ENCODE results near the gene KIF3B. TPM values are rescaled to one million over a fixed set of nuclear protein-coding genes. Genes with fewer than 3 reads are reported as not detected.
"Not testable (repeated sequence)": the region's sequence is repeated elsewhere in the genome, so short reads cannot be mapped to it uniquely, and the experiment has no call there.

KIF3B gene
- total and polyA plus RNA-seq, 2 donors (not counting 1 experiment from before 2014, with no cell fraction given): 12.7 to 17.5 TPM

DNA sequence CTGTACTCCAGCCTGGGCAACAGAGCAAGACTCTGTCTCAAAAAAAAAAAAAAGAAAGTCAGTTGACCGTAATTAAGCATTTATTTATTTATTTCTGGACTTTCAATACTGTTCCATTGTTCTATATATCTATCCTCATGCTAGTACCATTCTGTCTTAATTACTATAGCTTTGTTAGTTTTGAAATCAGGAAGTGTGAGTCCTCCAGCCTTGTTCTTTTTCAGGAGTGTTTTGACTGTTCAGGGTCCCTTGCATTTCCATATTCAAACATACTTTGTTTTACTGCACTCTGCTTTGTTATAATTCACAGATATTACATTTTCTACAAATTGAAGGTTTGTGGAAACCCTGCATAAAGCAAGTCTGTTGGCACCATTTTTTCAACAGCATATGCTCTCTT, 43.9 kb downstream of the KIF3B start:
- ChIA-PET CTCF (interaction anchor here (0.5 to 0.7 kb wide), 2 partner anchors 39 to 201 kb away, joined by 3 to 5 read pairs; no protein-coding TSS in a partner anchor), POLR2A (interaction anchor here (0.7 kb wide), 1 partner anchor 38 kb away, joined by 5 read pairs; no protein-coding TSS in a partner anchor)
- Histone ChIP-seq H3K4me1 (ENCODE audit: control insufficient read depth in 2 of 2, insufficient read depth in 2 of 2, low read length in 2 of 2) (no peaks in the 10 kb centered on the region), H3K9ac (ENCODE audit: low read length) (no peak overlapping the region), H4K20me1 (ENCODE audit: control insufficient read depth, insufficient read depth, low read length, poor library complexity, severe bottlenecking) (no peaks in the 10 kb centered on the region), H3K36me3 (replicated peaks in 1 of 2; ENCODE audit: control extremely low read depth in 1 of 2, control insufficient read depth in 1 of 2, extremely low read depth in 1 of 2, insufficient read depth in 2 of 2, low read length in 1 of 2) (peaks cover 5 to 36% of the 10 kb centered on the region in 2 experiments), H3K4me3 (ENCODE audit: control extremely low read depth in 1 of 5, extremely low read depth in 1 of 5, insufficient read depth in 1 of 5, low read depth in 2 of 5, low read length in 4 of 5) (no peak overlapping the region), H2AFZ (ENCODE audit: insufficient read depth, low read depth, low read length, poor library complexity, severe bottlenecking) (no peak overlapping the region), H3K27ac (ENCODE audit: low read length in 2 of 2) (no peak overlapping the region), H3K79me2 (ENCODE audit: control insufficient read depth, insufficient read depth, low read length) (no peaks in the 10 kb centered on the region), H3K27me3 (replicated peaks in 1 of 4; ENCODE audit: control extremely low read depth in 1 of 4, control insufficient read depth in 3 of 4, insufficient read depth in 4 of 4, low read length in 3 of 4) (no peaks in the 10 kb centered on the region), H3K9me3 (ENCODE audit: control extremely low read depth in 1 of 3, control insufficient read depth in 2 of 3, insufficient read depth in 1 of 3, low read length in 2 of 3) (no peaks in the 10 kb centered on the region), H3K4me2 (replicated peaks; ENCODE audit: low read depth, low read length, poor library complexity, severe bottlenecking) (no peak overlapping the region)
- H3K4me3 Mint-ChIP-seq: no peak overlapping the region
- TF ChIP-seq, protein P1, sequence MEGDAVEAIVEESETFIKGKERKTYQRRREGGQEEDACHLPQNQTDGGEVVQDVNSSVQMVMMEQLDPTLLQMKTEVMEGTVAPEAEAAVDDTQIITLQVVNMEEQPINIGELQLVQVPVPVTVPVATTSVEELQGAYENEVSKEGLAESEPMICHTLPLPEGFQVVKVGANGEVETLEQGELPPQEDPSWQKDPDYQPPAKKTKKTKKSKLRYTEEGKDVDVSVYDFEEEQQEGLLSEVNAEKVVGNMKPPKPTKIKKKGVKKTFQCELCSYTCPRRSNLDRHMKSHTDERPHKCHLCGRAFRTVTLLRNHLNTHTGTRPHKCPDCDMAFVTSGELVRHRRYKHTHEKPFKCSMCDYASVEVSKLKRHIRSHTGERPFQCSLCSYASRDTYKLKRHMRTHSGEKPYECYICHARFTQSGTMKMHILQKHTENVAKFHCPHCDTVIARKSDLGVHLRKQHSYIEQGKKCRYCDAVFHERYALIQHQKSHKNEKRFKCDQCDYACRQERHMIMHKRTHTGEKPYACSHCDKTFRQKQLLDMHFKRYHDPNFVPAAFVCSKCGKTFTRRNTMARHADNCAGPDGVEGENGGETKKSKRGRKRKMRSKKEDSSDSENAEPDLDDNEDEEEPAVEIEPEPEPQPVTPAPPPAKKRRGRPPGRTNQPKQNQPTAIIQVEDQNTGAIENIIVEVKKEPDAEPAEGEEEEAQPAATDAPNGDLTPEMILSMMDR (IDR thresholded peaks at IDR 0.05): no peak
- no peak for TF ChIP-seq EZH2 (IDR thresholded peaks at IDR 0.05; ENCODE audit: borderline replicate concordance, insufficient read depth, low read depth, low read length, poor library complexity, severe bottlenecking)
- intact Hi-C loops (cut with micrococcal nuclease): no loop called here
- DNase-seq (no peak), ATAC-seq (ENCODE audit: low read depth) (no peak)
- no peak overlapping the region for H3K27ac Mint-ChIP-seq
- no CpG with 5 or more reads among the region's 1 CpG for WGBS (ENCODE audit: insufficient coverage)
- H3K4me1 Mint-ChIP-seq: peaks cover 3% of the 10 kb centered on the region
- no peaks in the 10 kb centered on the region for H3K27me3 Mint-ChIP-seq
- H3K9me3 Mint-ChIP-seq (ENCODE audit: insufficient read depth): no peaks in the 10 kb centered on the region

DNA sequence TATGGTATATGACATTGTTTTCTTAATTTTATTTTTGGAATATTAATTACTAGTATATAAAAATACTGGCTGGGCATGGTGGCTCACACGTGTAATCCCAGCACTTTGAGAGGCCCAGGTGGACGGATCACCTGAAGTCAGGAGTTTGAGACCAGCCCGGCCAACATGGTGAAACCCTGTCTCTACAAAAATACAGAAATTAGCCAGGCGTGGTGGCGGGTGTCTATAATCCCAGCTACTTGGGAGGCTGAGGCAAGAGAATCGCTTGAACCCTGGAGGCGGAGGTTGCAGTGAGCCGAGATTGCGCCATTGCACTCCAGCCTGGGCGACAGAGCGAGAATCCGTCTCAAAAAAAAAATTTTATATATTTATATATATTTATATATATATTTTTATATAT, 44.8 kb downstream of the KIF3B start:
- H3K4me3 ChIP-seq (ENCODE audit: control extremely low read depth in 1 of 5, extremely low read depth in 1 of 5, insufficient read depth in 1 of 5, low read depth in 2 of 5, low read length in 4 of 5); H3K9ac ChIP-seq (ENCODE audit: low read length); H3K4me2 ChIP-seq (replicated peaks; ENCODE audit: low read depth, low read length, poor library complexity, severe bottlenecking); H2AFZ ChIP-seq (ENCODE audit: insufficient read depth, low read depth, low read length, poor library complexity, severe bottlenecking); H3K27ac ChIP-seq (ENCODE audit: low read length in 2 of 2); H3K79me2 ChIP-seq (ENCODE audit: control insufficient read depth, insufficient read depth, low read length); H3K4me1 ChIP-seq (ENCODE audit: control insufficient read depth in 2 of 2, insufficient read depth in 2 of 2, low read length in 2 of 2); ATAC-seq (ENCODE audit: low read depth); H3K9me3 ChIP-seq (ENCODE audit: control extremely low read depth in 1 of 3, control insufficient read depth in 2 of 3, insufficient read depth in 1 of 3, low read length in 2 of 3); H3K27me3 Mint-ChIP-seq; H3K27me3 ChIP-seq (replicated peaks in 1 of 4; ENCODE audit: control extremely low read depth in 1 of 4, control insufficient read depth in 3 of 4, insufficient read depth in 4 of 4, low read length in 3 of 4); CTCF ChIA-PET; POLR2A ChIA-PET; H4K20me1 ChIP-seq (ENCODE audit: control insufficient read depth, insufficient read depth, low read length, poor library complexity, severe bottlenecking); H3K27ac Mint-ChIP-seq; DNase-seq; H3K4me3 Mint-ChIP-seq; H3K9me3 Mint-ChIP-seq (ENCODE audit: insufficient read depth); H3K4me1 Mint-ChIP-seq; intact Hi-C loops (cut with micrococcal nuclease): not testable (repeated sequence)
- peaks cover 10 to 36% of the 10 kb centered on the region in 2 experiments for H3K36me3 ChIP-seq (replicated peaks in 1 of 2; ENCODE audit: control extremely low read depth in 1 of 2, control insufficient read depth in 1 of 2, extremely low read depth in 1 of 2, insufficient read depth in 2 of 2, low read length in 1 of 2)
- WGBS (ENCODE audit: insufficient coverage): 100% methylated on average over 2 of the region's 12 CpGs

DNA sequence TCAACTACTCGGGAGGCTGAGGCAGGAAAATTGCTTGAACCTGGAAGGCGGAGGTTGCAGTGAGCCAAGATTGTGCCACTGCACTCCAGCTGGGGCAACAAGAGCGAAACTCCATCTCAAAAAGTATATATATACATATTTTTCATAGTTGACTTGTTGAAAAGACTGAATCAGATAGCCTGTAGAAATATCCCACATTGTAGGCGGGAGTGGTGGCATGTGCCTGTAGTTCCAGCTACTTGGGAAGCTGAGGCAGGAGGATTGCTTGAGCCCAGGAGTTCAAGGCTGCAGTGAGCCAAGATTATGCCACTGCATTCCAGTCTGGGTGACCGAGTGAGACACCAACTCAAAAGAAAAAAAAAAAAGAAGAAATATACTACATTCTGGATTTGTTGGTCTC, 46.3 kb downstream of the KIF3B start:
- no CpG with 5 or more reads among the region's 5 CpGs for WGBS (ENCODE audit: insufficient coverage)

More for the DNA sequence above, 46.3 kb downstream of the KIF3B start:
- H4K20me1 ChIP-seq (ENCODE audit: control insufficient read depth, insufficient read depth, low read length, poor library complexity, severe bottlenecking); H3K9ac ChIP-seq (ENCODE audit: low read length); H3K27ac ChIP-seq (ENCODE audit: low read length in 2 of 2); H3K79me2 ChIP-seq (ENCODE audit: control insufficient read depth, insufficient read depth, low read length); H2AFZ ChIP-seq (ENCODE audit: insufficient read depth, low read depth, low read length, poor library complexity, severe bottlenecking); H3K9me3 ChIP-seq (ENCODE audit: control extremely low read depth in 1 of 3, control insufficient read depth in 2 of 3, insufficient read depth in 1 of 3, low read length in 2 of 3); H3K27me3 ChIP-seq (replicated peaks in 1 of 4; ENCODE audit: control extremely low read depth in 1 of 4, control insufficient read depth in 3 of 4, insufficient read depth in 4 of 4, low read length in 3 of 4); H3K27me3 Mint-ChIP-seq; intact Hi-C loops (cut with micrococcal nuclease); ATAC-seq (ENCODE audit: low read depth); H3K4me3 ChIP-seq (ENCODE audit: control extremely low read depth in 1 of 5, extremely low read depth in 1 of 5, insufficient read depth in 1 of 5, low read depth in 2 of 5, low read length in 4 of 5); H3K4me3 Mint-ChIP-seq; DNase-seq; H3K27ac Mint-ChIP-seq; H3K4me1 ChIP-seq (ENCODE audit: control insufficient read depth in 2 of 2, insufficient read depth in 2 of 2, low read length in 2 of 2); H3K4me2 ChIP-seq (replicated peaks; ENCODE audit: low read depth, low read length, poor library complexity, severe bottlenecking); CTCF ChIA-PET; H3K4me1 Mint-ChIP-seq; H3K9me3 Mint-ChIP-seq (ENCODE audit: insufficient read depth): not testable (repeated sequence)
- POLR2A ChIA-PET: interaction anchor here (0.6 kb wide), 1 partner anchor 383 kb away, joined by 4 read pairs; no protein-coding TSS in a partner anchor
- peaks cover 10 to 39% of the 10 kb centered on the region in 2 experiments for H3K36me3 ChIP-seq (replicated peaks in 1 of 2; ENCODE audit: control extremely low read depth in 1 of 2, control insufficient read depth in 1 of 2, extremely low read depth in 1 of 2, insufficient read depth in 2 of 2, low read length in 1 of 2)

Measured in B cell (primary cell).